WERI-Rb-1 (cell line): ENCODE data around the gene COL5A1.
"Not testable (repeated sequence)": the region's sequence is repeated elsewhere in the genome, so short reads cannot be mapped to it uniquely, and the experiment has no call there.

ENCODE experiments used
- DNase-seq: peaks from one replicate; pipeline ENCODE4 v3.0.0-alpha.2; 2020
- H3K27ac ChIP-seq: fragments of 250-450 bp; sonication (Bioruptor Pico); 2 replicates; pipeline ENCODE4 v1.5.1; 2020; ENCODE audit warnings: mild to moderate bottlenecking, moderate library complexity
- H3K27me3 ChIP-seq: fragments of 250-450 bp; sonication (Bioruptor Pico); 2 replicates; pipeline ENCODE4 v1.5.1; 2021; ENCODE audit warnings: mild to moderate bottlenecking, low read depth, moderate library complexity; ENCODE audit not compliant: insufficient read depth, severe bottlenecking
- H3K36me3 ChIP-seq: fragments of 250-450 bp; sonication (Bioruptor Pico); 2 replicates; pipeline ENCODE4 v1.5.1; 2020; ENCODE audit warnings: mild to moderate bottlenecking, moderate library complexity
- H3K4me3 ChIP-seq: 2 replicates; pipeline ENCODE4 v1.5.1; 2011; ENCODE audit warnings: low read depth, mild to moderate bottlenecking, control low read depth, low read length
- H3K9me3 ChIP-seq: fragments of 250-450 bp; sonication (Bioruptor Pico); 2 replicates; pipeline ENCODE4 v1.5.1; 2021; ENCODE audit warnings: mild to moderate bottlenecking, moderate library complexity; ENCODE audit not compliant: severe bottlenecking
- TF ChIP-seq, protein P1 (sequence below): IDR thresholded peaks from 2 replicates; pipeline ENCODE4 v1.5.1; 2011; ENCODE audit warnings: low read depth, mild to moderate bottlenecking, control low read depth, inconsistent platforms, low read length

Gene COL5A1

DNA sequence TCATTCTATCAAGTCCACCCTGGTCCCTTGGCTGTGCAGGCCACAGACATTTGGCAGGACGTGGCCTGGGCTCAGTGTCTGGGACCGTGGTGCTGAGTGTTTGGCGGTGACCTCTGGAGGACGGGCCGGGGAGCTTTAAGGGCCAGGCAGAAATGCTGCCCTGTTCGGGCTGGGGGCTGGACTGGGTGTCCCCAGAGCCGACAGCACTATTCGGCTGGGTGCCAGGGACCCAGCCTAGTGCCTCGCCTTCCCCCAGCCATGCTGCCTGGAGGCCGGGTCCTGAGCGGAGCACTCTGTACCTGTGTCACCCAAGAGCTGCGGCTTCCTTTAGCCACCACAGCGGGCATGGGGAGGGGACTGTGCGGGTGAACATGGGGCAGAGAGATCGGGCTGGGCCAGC lies 40.4 kb downstream of the COL5A1 start:
- DNase-seq = no peak
- Histone ChIP-seq H3K27me3 (no peaks in the 10 kb centered on the region), H3K36me3 (no peaks in the 10 kb centered on the region), H3K9me3 (no peaks in the 10 kb centered on the region), H3K27ac (no peak overlapping the region), H3K4me3 (no peak overlapping the region)
- TF ChIP-seq, protein P1, sequence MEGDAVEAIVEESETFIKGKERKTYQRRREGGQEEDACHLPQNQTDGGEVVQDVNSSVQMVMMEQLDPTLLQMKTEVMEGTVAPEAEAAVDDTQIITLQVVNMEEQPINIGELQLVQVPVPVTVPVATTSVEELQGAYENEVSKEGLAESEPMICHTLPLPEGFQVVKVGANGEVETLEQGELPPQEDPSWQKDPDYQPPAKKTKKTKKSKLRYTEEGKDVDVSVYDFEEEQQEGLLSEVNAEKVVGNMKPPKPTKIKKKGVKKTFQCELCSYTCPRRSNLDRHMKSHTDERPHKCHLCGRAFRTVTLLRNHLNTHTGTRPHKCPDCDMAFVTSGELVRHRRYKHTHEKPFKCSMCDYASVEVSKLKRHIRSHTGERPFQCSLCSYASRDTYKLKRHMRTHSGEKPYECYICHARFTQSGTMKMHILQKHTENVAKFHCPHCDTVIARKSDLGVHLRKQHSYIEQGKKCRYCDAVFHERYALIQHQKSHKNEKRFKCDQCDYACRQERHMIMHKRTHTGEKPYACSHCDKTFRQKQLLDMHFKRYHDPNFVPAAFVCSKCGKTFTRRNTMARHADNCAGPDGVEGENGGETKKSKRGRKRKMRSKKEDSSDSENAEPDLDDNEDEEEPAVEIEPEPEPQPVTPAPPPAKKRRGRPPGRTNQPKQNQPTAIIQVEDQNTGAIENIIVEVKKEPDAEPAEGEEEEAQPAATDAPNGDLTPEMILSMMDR = no peak

DNA sequence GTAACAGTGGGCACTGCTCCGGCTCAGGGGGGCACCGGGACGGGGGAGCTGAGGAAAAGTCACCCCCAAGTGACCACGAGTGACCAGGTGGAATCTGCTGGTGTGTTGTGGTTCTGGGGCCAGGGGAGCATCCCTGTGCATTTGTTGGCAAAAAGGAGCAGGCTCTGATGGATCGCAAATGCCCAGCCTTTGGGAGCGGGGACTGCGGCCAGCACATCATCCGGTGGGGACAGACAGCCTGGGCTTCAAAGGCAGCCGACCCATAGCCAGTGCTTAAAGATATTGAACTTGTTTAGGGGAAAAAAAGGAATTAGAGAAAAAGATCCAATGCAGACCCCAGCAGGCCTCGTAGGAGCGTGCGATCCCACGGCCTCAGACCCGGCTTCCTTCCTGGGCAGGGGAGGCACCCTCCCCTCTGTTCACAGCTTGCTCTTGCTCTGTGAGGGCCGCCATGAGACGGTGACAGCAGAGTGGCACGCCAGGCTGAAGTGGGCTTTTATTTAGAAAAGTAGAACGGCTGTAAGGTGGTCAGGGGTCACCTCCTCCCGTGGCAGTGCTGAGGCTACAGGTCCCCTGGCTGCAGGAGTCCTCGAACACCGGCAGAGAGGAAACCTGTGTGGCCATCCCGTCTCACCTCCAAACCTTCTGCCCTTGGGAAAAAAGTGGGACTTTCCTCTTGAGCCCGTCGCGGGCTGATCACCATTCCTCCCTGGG lies 41.2 kb downstream of the COL5A1 start:
- no peak overlapping the region for H3K27ac ChIP-seq
- H3K4me3 ChIP-seq = no peak overlapping the region
- TF ChIP-seq, protein P1 = no peak
- DNase-seq = no peak
- no peaks in the 10 kb centered on the region for H3K27me3 ChIP-seq
- H3K9me3 ChIP-seq = no peaks in the 10 kb centered on the region
- H3K36me3 ChIP-seq = no peaks in the 10 kb centered on the region

DNA sequence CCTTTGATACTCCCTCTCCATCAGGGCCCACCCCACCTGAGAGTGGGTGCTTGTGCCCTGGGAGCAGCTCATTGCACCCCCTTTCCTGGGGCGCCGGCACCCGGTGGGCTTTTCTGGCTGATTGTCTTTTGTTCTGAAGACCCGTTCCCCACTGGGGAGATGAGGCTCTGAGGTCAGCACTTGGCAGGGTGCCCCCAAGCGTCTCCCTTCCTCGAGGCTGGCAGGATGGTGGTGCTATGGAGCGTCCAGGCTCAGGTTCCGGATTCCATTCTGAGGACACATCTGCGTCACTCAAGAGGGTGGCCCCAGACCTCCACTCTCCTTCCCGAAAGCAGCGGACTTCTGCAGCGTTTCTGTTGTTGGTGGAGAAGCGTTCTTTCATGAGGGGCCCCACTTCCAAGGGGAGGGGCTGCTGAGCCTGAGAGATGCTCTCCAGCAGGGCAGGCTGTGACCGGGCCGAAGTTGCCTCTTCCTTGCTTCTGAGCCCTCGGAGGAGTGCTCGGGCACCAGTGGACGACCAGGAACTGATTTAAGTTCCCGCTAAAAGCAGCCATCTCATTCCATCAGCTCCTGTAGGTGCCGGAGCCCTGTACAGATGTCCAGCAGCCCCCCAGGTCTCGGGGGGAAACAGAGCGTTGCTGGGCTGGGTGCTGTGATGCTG lies 42.2 kb downstream of the COL5A1 start:
- Histone ChIP-seq H3K36me3 (no peaks in the 10 kb centered on the region), H3K4me3 (no peak overlapping the region), H3K27me3 (no peaks in the 10 kb centered on the region)

GRCh38 chr9:134684375-134684723 lies 42.7 kb downstream of the COL5A1 start:
- H3K4me3 ChIP-seq = no peak overlapping the region
- H3K27me3 ChIP-seq = no peaks in the 10 kb centered on the region
- no peaks in the 10 kb centered on the region for H3K9me3 ChIP-seq
- TF ChIP-seq, protein P1 = no peak
- H3K36me3 ChIP-seq = no peaks in the 10 kb centered on the region
- DNase-seq = no peak
- H3K27ac ChIP-seq = no peak overlapping the region

More for the DNA sequence above, 42.2 kb downstream of the COL5A1 start:
- H3K27ac ChIP-seq = no peak overlapping the region
- no peaks in the 10 kb centered on the region for H3K9me3 ChIP-seq
- TF ChIP-seq, protein P1 = no peak
- no peak for DNase-seq

- not testable (repeated sequence) for H3K36me3 ChIP-seq, H3K4me3 ChIP-seq, H3K27me3 ChIP-seq, H3K27ac ChIP-seq, DNase-seq, H3K9me3 ChIP-seq
Measured at GRCh38 chr9:134684941-134685340, 43.3 kb downstream of the COL5A1 start.

DNA sequence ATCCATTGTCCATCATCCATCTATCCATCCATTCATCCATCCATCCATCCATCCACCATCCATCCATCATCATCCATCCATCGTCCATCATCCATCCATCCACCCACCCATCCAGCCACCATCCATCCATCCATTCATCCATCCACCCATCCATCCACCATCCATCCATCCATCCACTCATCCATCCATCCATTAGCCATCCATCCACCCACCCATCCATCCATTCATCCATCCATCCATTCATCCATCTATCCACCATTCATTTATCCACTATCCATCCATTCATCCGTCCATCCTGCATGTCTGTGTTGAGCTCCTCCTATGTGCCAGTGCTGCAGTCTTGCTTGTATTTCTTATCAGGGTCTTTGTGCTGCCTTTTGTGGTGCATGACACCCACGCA lies 44.2 kb downstream of the COL5A1 start:
- H3K36me3 ChIP-seq = no peaks in the 10 kb centered on the region
- H3K4me3 ChIP-seq = no peak overlapping the region
- H3K9me3 ChIP-seq = no peaks in the 10 kb centered on the region
- no peak overlapping the region for H3K27ac ChIP-seq
- no peaks in the 10 kb centered on the region for H3K27me3 ChIP-seq
- DNase-seq = no peak
- TF ChIP-seq, protein P1 = no peak
